Effector memory CD8-positive, alpha-beta T cell (primary cell): Measurements from ENCODE around the gene SOCS1.

Experiments used
- ATAC-seq: fragments of 150-1000 bp; cut with Tn5 transposase; replicated peaks from 2 replicates; pipeline ENCODE4 v1.10.0; 2021; ENCODE audit warnings: mild to moderate bottlenecking, moderate library complexity
- DNase-seq, 3 experiments: peaks; one replicate each; pipeline ENCODE4 v3.0.0; 2021
- H3K27ac Mint-ChIP-seq, 2 donors: one replicate each; pipeline ENCODE4 v1.8.0; 2022; ENCODE audit warnings: mild to moderate bottlenecking in 2 of 2, mixed read lengths in 2 of 2, moderate library complexity in 2 of 2
- H3K27me3 Mint-ChIP-seq, 2 donors: one replicate each; pipeline ENCODE4 v1.8.0; 2022; ENCODE audit warnings: mixed read lengths in 2 of 2
- H3K36me3 Mint-ChIP-seq: one replicate; pipeline ENCODE4 v1.8.0; 2022; ENCODE audit warnings: mild to moderate bottlenecking, moderate library complexity, mixed read lengths; ENCODE audit not compliant: insufficient read depth
- H3K4me1 Mint-ChIP-seq, 2 donors: one replicate each; pipeline ENCODE4 v1.8.0; 2022; ENCODE audit warnings: low read depth in 2 of 2, mixed read lengths in 2 of 2
- H3K4me3 Mint-ChIP-seq, 2 donors: one replicate each; pipeline ENCODE4 v1.8.0; 2022; ENCODE audit warnings: mild to moderate bottlenecking in 2 of 2, mixed read lengths in 2 of 2, moderate library complexity in 2 of 2
- H3K9me3 Mint-ChIP-seq, 2 donors: one replicate each; pipeline ENCODE4 v1.8.0; 2022; ENCODE audit warnings: mixed read lengths in 2 of 2

The SOCS1 gene

DNA sequence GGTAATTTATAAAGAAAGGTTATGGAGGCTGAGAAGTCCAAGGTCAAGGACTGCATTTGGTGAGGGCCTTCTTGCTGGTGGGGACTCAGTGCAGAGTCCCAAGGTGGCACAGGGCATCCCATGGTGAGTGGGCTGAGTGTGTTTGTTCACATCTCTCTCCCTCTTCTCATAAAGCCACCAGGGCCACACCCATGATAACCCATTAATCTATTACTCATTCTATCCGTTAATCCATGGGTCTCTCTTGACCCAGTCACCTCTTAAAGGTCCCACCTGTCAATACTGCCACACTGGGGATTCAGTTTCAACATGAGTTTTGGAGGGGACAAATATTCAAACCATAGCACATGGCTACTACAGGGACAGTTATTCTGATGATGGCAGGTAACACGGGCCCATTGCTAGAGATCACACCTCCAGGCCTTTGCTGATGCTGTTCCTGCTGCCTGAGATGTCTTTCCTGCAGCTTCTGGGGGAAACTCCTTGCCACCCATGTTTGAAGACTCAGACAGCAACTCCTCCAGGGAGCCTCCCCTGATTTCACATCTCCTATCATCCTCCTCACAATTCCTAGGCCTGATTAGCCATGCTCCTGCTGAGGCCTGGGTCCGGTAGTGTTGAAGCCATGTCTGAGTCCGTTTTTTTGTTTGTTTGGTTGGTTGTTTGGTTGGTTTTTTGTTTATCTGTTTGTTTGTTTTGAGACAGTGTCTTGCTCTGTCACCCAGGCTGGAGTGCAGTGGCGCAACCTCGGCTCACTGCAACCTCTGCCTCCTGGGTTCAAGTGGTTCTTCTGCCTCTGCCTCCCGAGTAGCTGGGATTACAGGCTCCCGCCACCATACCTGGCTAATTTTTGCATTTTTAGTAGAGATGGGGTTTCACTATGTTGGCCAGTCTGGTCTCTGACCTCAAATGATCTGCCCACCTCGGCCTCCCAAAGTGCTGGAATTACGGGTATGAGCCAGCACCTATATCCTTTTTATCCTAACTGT is 16.1 kb downstream of the SOCS1 start:
- Mint-ChIP-seq H3K4me1 (peaks cover 12 to 16% of the 10 kb centered on the region in 2 donors), H3K4me3 (peak overlapping the region; percentile 32 to 40), H3K36me3 (no peaks in the 10 kb centered on the region), H3K9me3 (no peaks in the 10 kb centered on the region), H3K27me3 (no peaks in the 10 kb centered on the region), H3K27ac (peak overlapping the region; percentile 41 to 52)
- DNase-seq (no peak), ATAC-seq (no peak)

DNA sequence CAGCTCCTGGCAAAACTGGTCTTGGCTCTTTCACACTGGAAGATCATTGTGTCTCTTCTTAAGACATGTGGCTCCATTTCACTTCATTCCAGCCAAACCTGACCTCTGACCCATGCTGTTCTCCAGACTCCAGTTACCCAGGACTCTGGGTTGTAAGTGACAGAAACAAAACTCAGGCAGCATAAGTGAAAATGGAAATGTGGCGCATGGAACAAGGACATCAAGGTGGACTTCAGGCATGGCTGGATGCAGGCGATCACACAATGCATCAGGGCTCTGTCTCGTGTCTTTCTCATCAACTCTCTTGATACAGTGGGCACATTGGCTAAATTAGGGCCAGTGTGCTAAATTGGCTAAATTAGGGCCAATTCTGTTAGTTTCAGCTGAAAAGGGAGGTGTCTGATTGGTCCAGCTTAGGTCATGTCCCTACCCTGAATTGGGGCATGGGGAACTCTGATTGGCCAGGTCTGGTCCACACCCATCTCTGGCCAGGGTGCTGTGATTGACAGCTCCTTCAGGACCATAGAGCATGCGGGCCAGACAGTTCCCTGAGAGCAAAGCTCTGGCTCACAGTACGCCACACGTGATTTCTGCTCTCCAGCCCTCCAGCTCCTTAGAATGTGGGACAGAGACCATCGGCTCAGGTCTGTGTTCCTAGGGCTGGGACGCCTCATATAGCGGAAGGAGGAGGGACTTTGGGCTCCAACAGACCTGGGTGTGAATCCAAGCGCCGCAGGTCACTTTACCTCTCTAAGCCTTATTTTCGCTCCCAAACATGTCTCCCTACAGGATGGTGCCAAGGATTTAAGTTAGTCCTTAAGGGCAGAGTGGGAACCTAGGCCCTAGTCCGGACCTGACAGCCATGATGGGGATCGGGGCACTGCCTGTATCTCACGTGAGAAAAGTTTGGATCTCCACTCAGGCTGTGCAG is 17.5 kb downstream of the SOCS1 start:
- Mint-ChIP-seq H3K4me1 (peaks cover 25 to 26% of the 10 kb centered on the region in 2 donors), H3K4me3 (no peak overlapping the region), H3K27me3 (no peaks in the 10 kb centered on the region), H3K9me3 (no peaks in the 10 kb centered on the region), H3K27ac (peak overlapping the region in 1 of 2 donors; percentile 59), H3K36me3 (peaks cover 2% of the 10 kb centered on the region)
- DNase-seq (no peak), ATAC-seq (no peak)

DNA sequence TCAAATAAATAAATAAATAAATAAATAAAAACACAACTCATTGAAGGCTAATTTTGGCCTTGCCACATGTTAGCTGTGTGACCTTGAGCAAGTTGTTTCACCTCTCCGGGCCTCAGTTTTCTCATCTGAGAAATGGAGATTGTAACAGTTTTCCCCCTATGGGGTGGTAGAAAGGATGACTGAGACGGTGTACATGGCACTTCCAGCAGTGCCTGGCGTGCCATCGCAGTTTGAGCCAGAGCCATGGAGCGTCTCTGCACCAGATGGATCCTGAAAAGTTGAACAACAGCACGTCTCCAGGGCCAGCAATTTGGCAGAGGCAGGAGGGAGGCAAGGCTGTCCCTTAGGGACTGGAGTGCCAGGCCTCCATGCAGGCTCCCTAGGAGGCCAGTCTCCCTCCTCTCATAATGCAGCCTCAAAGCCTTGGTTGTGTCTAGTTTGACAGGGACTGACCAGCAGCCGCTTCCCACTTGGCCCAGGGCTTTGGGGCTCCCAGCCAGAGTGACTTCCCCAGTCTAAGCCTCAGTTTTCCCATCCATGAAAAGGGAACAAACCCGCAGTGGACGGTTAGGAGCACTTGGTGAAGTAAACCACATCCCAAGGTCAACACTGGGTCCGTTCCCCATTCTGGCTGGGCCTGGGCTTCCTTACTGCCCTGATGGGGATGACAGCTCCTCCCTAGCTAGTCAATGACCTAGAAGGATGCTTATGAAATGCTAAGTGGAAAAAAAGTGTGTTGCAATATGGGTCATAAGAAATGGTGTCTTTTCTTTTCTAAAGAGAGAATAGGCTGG is 19.3 kb downstream of the SOCS1 start:
- H3K27me3 Mint-ChIP-seq: no peaks in the 10 kb centered on the region
- ATAC-seq (no peak), DNase-seq (no peak)
- H3K9me3 Mint-ChIP-seq: no peaks in the 10 kb centered on the region
- H3K36me3 Mint-ChIP-seq: peaks cover 3% of the 10 kb centered on the region
- no peak overlapping the region for H3K4me3 Mint-ChIP-seq
- peaks cover 40 to 42% of the 10 kb centered on the region in 2 donors for H3K4me1 Mint-ChIP-seq
- H3K27ac Mint-ChIP-seq: no peak overlapping the region

GRCh38 chr16:11235703-11235991 is 20.4 kb downstream of the SOCS1 start:
- DNase-seq (no peak), ATAC-seq (no peak)
- Mint-ChIP-seq H3K27ac (peak overlapping the region in 1 of 2 donors; percentile 42), H3K4me1 (peaks cover 42 to 46% of the 10 kb centered on the region in 2 donors), H3K4me3 (no peak overlapping the region), H3K36me3 (peaks cover 3% of the 10 kb centered on the region), H3K9me3 (no peaks in the 10 kb centered on the region), H3K27me3 (no peaks in the 10 kb centered on the region)

DNA sequence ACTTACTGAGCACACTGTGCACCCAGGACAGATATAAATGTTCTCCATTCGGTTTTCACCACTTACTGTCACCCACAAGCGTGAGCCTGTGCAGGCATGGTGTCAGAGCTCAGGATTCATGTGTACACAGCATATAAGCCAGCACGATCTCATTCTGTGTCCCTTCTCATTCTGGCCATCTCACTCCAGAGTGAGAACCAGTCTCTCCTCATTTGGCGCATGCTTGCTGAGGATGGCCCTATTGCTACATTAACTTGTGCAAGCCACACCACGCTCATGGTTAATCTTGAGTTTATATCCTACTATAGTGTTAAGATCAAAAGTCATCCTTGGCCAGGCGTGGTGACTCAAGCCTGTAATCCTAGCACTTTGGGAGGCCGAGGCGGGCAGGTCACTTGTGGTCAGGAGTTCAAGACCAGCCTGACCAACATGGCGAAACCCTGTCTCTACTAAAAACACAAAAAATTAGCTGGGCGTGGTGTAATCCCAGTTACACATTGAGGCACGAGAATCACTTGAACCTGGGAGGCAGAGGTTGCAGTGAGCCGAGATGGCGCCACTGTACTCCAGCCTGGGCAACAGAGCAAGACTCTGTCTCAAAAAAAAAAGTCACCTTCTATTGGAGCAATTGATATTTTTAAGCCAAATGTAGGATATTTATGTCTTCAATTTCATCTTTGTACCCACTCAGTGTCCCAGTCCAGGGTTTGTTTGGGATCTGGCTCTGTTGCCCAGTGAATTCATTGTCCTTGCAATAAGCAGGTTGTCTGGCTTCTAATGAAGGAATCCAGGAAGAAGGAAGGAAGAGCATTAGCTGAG is 20.9 kb downstream of the SOCS1 start:
- Mint-ChIP-seq H3K36me3 (peaks cover 3% of the 10 kb centered on the region), H3K27me3 (no peaks in the 10 kb centered on the region), H3K4me3 (peak overlapping the region; percentile 13 to 23), H3K9me3 (no peaks in the 10 kb centered on the region), H3K4me1 (peaks cover 37 to 41% of the 10 kb centered on the region in 2 donors), H3K27ac (peak overlapping the region in 1 of 2 donors; percentile 42)
- DNase-seq (no peak), ATAC-seq (no peak)

DNA sequence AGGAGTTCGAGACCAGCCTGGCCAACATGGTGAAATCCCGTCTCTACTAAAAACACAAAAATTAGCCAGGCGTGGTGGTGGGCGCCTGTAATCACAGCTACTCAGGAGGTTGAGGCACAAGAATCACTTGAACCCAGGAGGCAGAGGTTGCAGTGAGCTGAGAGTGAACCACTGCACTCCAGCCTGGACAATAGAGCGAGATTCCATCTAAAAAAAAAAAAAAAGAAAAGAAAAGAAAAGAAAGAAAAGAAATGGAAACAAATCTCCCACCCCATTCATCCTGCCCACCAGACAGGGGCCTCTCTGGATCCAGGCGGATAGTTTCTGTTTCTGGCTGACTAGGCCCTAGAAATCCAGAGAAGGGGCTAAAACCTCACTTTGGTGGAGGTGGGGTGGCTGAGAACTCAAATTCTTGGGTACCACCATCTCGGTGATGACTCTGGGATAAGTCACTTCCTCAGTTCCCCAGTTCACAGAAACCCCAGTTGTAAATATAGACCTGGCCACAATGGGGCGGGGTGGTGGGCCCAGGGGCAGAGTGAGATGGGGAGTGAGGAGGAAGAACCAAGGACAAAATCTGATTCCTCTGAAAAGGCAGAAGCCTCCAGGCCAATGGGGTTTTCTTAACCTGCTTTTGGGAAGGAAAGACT is 22.2 kb downstream of the SOCS1 start:
- peaks cover 38 to 51% of the 10 kb centered on the region in 2 donors for H3K4me1 Mint-ChIP-seq
- no peaks in the 10 kb centered on the region for H3K27me3 Mint-ChIP-seq
- peaks cover 3% of the 10 kb centered on the region for H3K36me3 Mint-ChIP-seq
- peak overlapping the region; percentile 77 to 84 for H3K4me3 Mint-ChIP-seq
- H3K27ac Mint-ChIP-seq: peak overlapping the region; percentile 97
- ATAC-seq (no peak), DNase-seq (no peak)
- H3K9me3 Mint-ChIP-seq: no peaks in the 10 kb centered on the region

GRCh38 chr16:11232852-11233726 is 22.9 kb downstream of the SOCS1 start:
- H3K4me1 Mint-ChIP-seq: peaks cover 38 to 53% of the 10 kb centered on the region in 2 donors
- peak; percentile 76 to 79 (median 78) for DNase-seq
- no peaks in the 10 kb centered on the region for H3K9me3 Mint-ChIP-seq
- H3K27ac Mint-ChIP-seq: peak overlapping the region; percentile 97
- H3K36me3 Mint-ChIP-seq: peaks cover 3% of the 10 kb centered on the region
- peak overlapping the region; percentile 77 to 84 for H3K4me3 Mint-ChIP-seq
- no peaks in the 10 kb centered on the region for H3K27me3 Mint-ChIP-seq
- peak; percentile 89 for ATAC-seq

DNA sequence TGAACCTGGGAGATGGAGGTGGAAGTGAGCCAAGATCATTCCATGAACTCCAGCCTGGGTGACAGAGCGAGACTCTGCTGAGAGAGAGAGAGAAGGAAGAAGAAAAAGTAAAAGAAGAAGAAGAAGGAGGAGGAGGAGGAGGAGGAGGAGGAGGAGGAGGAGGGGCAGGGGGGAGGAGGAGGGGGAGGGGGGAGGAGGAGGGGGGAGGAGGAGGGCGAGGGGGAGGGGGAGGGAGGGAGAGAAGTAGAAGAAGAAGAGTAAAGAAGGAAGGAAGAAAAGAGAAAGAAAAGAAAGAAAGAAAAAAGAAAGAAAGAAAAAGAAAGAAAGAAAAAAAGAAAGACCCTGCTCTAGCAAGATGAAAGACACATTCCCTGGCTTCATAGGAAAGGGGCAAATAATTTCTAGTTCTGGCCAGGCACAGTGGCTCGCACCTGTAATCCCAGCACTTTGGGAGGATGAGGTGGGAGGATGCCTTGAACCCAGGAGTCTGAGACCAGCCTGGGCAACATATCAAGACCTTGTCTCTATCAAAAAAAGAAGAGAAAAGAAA is 23.6 kb downstream of the SOCS1 start:
- peak overlapping the region; percentile 97 for H3K27ac Mint-ChIP-seq
- no peak for DNase-seq
- peak overlapping the region; percentile 77 to 84 for H3K4me3 Mint-ChIP-seq
- no peak for ATAC-seq
- peaks cover 38 to 53% of the 10 kb centered on the region in 2 donors for H3K4me1 Mint-ChIP-seq
- no peaks in the 10 kb centered on the region for H3K27me3 Mint-ChIP-seq
- peaks cover 3% of the 10 kb centered on the region for H3K36me3 Mint-ChIP-seq
- no peaks in the 10 kb centered on the region for H3K9me3 Mint-ChIP-seq

DNA sequence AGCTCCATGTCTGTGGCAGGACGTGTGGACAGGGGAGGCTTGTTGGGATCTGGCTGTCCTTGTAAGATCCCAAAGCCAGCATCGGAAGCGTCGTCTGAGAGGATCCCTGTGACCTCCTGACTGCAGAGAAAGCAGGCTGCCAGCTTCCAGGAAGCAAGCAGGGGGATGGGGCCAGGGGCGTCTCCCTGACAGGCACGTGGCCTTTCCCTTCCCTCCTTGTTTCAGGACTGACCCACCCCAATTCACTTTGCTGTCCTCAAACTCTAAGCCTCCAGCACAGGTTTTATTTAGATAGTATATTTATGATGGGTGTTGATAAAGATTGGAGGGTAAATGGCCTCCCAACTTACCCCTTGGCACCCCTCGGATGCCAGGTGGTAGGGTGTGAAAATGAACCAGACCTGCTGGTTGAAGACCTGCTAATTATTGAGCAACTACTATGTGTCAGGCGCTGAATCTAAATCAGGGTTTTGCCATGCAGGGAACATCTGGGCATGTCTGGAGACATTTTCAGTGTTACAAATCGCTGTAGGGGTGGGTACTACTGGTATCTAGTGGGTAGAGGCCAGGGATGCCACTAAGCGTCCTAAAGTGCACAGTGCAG is 24.5 kb downstream of the SOCS1 start:
- H3K4me3 Mint-ChIP-seq: peak overlapping the region in 1 of 2 donors; percentile 6
- peaks cover 37 to 53% of the 10 kb centered on the region in 2 donors for H3K4me1 Mint-ChIP-seq
- H3K9me3 Mint-ChIP-seq: no peaks in the 10 kb centered on the region
- peaks cover 3% of the 10 kb centered on the region for H3K36me3 Mint-ChIP-seq
- no peaks in the 10 kb centered on the region for H3K27me3 Mint-ChIP-seq
- H3K27ac Mint-ChIP-seq: peak overlapping the region; percentile 97
- no peak for ATAC-seq
- DNase-seq: no peak

- peak overlapping the region in 1 of 2 donors; percentile 64 for H3K27ac Mint-ChIP-seq
Measured at GRCh38 chr16:11229906-11230305, 26.1 kb downstream of the SOCS1 start.

DNA sequence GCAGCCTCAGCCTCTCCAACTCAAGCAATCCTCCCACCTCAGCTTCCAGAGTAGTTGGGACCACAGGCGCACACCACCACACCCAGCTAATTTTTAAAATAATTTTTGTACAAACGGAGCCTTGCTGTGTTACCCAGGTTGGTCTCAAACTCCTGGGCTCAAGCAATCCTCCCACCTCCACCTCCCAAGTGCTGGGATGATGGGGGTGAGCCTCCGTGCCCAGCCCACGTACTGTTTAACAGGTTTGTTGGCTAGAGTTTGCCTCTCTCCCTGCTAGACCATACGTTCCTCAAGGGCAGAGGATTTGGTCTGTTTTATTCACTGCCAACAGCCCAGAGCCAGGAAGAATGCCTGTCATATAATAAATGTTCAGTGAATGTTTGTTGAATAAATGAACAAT is 26.6 kb downstream of the SOCS1 start:
- Mint-ChIP-seq H3K36me3 (peaks cover 11% of the 10 kb centered on the region), H3K27ac (peak overlapping the region in 1 of 2 donors; percentile 64), H3K27me3 (no peaks in the 10 kb centered on the region), H3K4me3 (no peak overlapping the region), H3K4me1 (peaks cover 47 to 58% of the 10 kb centered on the region in 2 donors), H3K9me3 (no peaks in the 10 kb centered on the region)
- ATAC-seq (no peak), DNase-seq (no peak)

More at GRCh38 chr16:11229906-11230305, 26.1 kb downstream of the SOCS1 start:
- Mint-ChIP-seq H3K4me1 (peaks cover 45 to 58% of the 10 kb centered on the region in 2 donors), H3K4me3 (no peak overlapping the region), H3K36me3 (peaks cover 8% of the 10 kb centered on the region), H3K9me3 (no peaks in the 10 kb centered on the region), H3K27me3 (no peaks in the 10 kb centered on the region)
- no peak for ATAC-seq
- no peak for DNase-seq
